Measurements from ENCODE around the gene WNT9A.

The WNT9A gene

GRCh38 chr1:227869851-227870305, 77.9 kb downstream of the WNT9A start:
- no peak for TF ChIP-seq CTCF (IDR thresholded peaks at IDR 0.05; ENCODE audit: extremely low read depth, insufficient read depth, missing control alignments)
- no peak for DNase-seq (ENCODE audit: low spot score)

GRCh38 chr1:227869279-227869842, 78.4 kb downstream of the WNT9A start:
- TF ChIP-seq CTCF (IDR thresholded peaks at IDR 0.05; ENCODE audit: extremely low read depth, insufficient read depth, missing control alignments): no peak
- in situ Hi-C loops (cut with MboI; ENCODE audit: low pct_unique_long_range_greater_than_20kb, low sequenced_read_pairs, unreplicated experiment): no loop called here
- no peak for DNase-seq (ENCODE audit: low spot score)

More at GRCh38 chr1:227869851-227870305, 77.9 kb downstream of the WNT9A start:
- in situ Hi-C loops (cut with MboI; ENCODE audit: low pct_unique_long_range_greater_than_20kb, low sequenced_read_pairs, unreplicated experiment): no loop called here
